NCI-H128 (cell line): ENCODE results near the gene TPK1.
"Not testable (repeated sequence)": the region's sequence is repeated elsewhere in the genome, so short reads cannot be mapped to it uniquely, and the experiment has no call there.

Experiments used
- DNase-seq: peaks from one replicate; lab custom pipeline; 2025; ENCODE audit not compliant: unreplicated experiment; lab: John Stamatoyannopoulos, UW

Gene TPK1

DNA sequence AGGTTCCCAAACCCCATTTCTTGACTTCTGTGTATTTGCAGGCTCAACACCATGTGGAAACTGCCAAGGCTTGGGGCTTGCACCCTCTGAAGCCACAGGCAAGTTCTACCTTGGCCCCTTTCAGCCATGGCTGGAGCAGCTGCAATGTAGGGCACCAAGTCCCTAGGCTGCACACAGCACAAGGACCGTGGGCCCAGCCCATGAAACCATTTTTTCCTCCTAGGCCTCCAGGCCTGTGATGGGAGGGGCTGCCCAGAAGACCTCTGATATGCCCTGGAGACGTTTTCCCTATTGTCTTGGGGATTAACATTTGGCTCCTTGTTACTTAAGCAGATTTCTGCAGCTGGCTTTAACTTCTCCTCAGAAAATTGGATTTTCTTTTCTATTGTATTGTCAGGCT lies 408.3 kb downstream of the TPK1 start:
- DNase-seq: not testable (repeated sequence)

DNA sequence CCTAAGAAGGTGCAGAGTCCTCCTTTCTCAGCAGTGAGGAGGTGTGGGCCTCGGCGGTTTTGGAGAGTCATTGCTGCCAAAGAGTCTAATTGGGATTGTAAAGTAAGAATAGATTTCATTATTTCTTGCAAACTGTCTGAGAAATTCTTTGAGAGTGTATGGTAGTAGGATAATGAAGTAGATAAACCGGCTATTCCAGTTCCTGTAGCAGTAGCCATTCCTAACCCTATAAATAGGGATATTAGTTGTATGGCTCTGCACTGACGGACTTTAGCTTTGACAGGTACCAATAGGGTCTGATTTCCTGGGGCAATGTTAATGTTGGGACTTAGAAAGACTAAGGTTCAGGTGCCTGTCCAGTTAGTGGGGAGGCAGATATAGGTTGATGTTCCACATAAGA lies 416.9 kb downstream of the TPK1 start:
- not testable (repeated sequence) for DNase-seq

DNA sequence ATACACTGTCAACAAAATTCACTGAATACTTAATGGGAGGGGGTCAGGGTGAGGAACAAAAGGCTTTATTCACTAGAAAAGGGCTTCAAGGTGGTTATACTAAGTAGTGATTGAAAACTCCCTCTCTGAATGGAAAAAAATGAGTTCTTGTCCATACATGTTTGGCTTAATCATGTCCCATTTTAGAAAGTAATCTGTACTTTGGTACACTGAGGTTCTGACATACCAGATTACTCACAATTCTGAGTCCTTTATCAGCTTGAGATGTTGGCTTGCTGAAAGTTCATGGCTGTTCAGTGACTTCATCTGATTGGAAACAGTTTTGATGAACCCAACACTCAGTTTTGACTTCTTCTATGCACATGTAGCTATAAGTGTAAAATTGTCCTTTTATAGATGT lies 419.5 kb downstream of the TPK1 start:
- DNase-seq: no peak

DNA sequence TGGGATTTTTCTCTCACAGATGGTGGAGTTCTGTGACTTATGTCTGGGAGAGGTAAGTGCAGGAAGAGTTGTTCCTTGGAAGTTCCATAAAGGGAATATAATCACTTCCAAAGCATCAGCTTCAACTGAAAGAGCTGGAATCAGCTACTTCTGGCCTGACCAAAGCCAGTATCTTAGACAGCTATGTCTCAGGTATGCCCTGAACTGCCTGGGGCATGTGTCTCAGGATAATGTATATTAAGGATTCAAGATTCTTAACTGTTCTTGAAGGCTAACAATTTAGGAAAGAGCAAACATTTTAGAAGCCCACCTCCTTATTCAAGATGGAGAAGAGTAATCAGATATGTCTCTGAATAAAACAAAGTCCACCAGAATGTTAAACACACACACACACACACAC lies 420.0 kb downstream of the TPK1 start:
- DNase-seq: no peak

- DNase-seq: no peak
These were observed 421.0 kb downstream of the TPK1 start for GRCh38 chr7:144414815-144415214.

DNA sequence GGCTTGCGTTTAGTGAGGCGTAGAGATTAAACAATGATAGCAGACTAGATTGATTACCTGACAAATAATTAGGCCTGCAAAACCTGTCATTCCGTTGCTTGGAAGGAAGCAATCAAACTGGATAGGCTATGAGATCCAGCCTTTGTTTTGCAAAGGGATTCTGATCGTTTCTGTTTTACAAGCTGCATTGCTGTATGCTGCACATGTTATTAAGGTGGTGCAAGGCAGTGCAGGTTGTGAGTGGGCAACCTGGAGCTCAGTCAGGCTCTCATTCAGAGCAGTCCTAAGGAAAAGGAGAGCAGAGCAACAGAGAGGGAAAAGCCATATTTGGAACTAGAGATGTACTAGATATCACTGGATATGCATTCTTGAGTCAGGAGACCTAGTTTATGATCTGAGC lies 425.4 kb downstream of the TPK1 start:
- DNase-seq: no peak

GRCh38 chr7:144408121-144408520 lies 427.7 kb downstream of the TPK1 start:
- no peak for DNase-seq

- DNase-seq: no peak
These were observed 428.5 kb downstream of the TPK1 start for GRCh38 chr7:144407266-144407931.

DNA sequence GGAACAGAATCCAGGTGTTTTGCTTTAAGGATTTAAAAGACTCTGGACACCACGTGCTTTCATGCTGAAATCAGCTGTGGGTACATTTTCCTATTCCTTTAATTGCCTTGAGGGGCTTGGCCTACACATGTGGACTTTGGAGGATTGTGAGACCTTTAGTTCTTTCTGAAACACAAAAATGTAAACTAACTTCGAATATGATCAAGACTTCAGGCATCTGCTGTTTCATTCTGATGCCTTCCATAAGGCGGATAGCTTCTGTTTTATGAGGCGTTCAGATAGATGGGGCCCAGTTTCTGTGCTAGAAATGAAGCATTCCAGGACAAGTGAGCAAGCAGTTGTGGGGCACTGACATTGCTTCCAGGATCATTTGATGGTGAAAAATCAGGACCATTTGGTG lies 430.9 kb downstream of the TPK1 start:
- no peak for DNase-seq

GRCh38 chr7:144403649-144404061 lies 432.2 kb downstream of the TPK1 start, which contains the start of gene NOBOX:
TSS of gene NOBOX (minus strand) at chr7:144403693.
- no peak for DNase-seq

GRCh38 chr7:144403102-144403501 lies 432.8 kb downstream of the TPK1 start:
- no peak for DNase-seq
